B cell (primary cell): ENCODE data around the gene MAP3K14.

Experiments
- CTCF ChIP-seq: fragments of 200-600 bp; IDR thresholded peaks from one replicate; pipeline ENCODE4 v1.8.0; 2022; ENCODE audit warnings: antibody characterized with exemption, mild to moderate bottlenecking
- EZH2 ChIP-seq: IDR thresholded peaks from 2 replicates; pipeline ENCODE4 v1.6.1; 2012; ENCODE audit warnings: borderline replicate concordance, low read depth, mild to moderate bottlenecking, moderate library complexity, low read length; ENCODE audit not compliant: insufficient read depth, poor library complexity, severe bottlenecking

DNA sequence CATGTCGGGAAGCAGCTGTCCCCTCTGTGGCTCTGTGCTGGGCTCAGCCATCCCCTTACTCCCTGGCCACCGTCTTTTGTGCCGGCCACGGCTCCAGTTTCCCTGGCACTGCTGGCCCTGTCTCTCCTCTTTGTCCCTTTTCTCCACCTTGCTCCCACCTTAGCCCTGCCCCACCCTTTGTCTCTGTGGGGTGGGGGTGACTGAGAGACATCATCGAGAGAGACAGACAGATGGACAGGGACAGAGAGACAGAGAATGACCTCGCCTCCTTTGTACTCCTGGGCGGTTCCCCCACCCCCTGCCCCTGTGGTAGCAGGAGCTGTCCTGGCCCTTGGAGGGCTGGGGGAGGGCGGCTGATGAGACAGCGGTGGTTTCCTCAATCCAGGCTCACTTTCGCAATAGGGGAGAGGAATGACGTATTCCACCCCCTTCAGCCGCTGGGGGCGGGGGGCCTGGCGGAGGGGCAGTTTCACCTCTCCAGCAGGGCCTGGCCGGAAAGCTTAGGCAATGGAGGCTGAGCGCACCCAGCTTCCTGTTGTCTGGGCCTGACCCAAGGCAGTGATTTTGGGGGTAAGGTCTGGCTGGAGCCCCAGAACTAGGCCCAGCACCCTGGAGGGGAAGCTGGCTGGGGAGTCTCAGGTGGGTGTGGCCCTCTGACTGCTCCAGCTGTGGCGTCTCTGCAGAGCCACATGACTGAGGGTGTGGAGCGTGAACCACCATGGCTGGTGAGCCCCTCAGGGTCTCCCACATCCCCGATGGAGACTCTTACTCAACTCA is 87.9 kb downstream of the MAP3K14 start:
- TF ChIP-seq CTCF = no peak
- no peak for TF ChIP-seq EZH2
